ENCODE results near the gene NTNG2.

The NTNG2 gene

DNA sequence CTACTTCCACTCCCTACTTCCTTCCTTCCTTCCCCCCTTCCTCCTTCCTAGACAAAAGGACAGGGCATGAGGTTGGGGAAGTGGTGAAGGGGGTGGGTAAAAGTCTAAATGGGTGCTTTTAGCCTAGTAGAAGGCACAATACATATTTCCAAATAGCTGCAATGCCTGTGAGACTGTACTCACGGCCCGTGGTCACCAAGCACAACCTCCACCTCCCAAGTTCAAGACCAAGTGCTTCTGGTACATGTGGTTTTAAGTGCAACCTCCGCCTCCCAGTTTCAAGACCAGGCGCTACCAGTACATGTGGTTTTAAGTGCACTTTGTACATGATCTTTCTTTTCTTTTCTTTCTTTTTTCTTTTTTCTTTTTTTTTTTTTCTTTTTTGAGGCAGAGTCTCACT, 14.5 kb upstream of the NTNG2 start:
- FAIRE-seq (no peak), DNase-seq (ENCODE audit: insufficient read length, low spot score) (no peak)
- TF ChIP-seq, protein P1, sequence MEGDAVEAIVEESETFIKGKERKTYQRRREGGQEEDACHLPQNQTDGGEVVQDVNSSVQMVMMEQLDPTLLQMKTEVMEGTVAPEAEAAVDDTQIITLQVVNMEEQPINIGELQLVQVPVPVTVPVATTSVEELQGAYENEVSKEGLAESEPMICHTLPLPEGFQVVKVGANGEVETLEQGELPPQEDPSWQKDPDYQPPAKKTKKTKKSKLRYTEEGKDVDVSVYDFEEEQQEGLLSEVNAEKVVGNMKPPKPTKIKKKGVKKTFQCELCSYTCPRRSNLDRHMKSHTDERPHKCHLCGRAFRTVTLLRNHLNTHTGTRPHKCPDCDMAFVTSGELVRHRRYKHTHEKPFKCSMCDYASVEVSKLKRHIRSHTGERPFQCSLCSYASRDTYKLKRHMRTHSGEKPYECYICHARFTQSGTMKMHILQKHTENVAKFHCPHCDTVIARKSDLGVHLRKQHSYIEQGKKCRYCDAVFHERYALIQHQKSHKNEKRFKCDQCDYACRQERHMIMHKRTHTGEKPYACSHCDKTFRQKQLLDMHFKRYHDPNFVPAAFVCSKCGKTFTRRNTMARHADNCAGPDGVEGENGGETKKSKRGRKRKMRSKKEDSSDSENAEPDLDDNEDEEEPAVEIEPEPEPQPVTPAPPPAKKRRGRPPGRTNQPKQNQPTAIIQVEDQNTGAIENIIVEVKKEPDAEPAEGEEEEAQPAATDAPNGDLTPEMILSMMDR (IDR thresholded peaks at IDR 0.05; ENCODE audit: insufficient read depth, missing control alignments): no peak

DNA sequence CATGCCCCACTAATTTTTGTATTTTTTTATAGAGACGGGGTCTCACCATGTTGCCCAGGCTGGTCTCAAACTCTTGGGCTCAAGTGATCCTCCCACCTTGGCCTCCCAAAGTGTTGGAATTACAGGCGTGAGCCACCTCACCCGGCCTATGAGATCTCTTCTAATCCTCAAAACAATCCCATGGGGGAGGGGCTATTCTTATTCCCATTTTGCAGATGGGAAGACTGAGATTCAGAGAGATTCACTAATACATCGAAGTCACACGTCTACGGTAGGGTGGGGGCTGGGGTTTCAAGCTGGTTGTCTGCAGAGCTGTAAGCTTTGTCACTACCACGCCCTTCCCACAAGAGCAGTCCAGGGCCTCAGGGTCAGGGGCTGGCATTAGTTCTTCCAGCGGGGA, 14.0 kb upstream of the NTNG2 start:
- DNase-seq (ENCODE audit: insufficient read length, low spot score): no peak
- TF ChIP-seq, protein P1 (IDR thresholded peaks at IDR 0.05; ENCODE audit: insufficient read depth, missing control alignments): no peak
- no peak for FAIRE-seq

DNA sequence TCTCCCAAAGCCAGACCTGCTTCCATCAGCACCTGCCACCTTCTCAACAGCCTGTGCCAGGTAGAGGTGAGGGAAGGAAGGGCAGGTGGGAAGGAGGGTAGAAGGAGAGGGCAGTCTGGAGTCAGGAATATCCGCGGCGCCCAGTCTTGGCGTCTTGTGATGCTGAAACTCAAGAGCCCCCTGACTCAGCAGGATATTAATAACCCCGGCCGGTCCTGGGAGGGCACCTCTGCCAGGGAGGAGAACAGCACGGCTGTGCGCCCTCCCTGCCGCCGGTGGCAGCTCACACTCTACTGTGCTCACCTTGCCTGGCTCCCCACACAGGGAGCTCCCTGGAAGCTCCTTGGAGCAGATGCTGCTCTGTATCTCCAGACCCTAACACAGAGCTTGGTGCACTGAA, 11.6 kb upstream of the NTNG2 start:
- DNase-seq (ENCODE audit: insufficient read length, low spot score) (no peak), FAIRE-seq (no peak)
- TF ChIP-seq, protein P1 (IDR thresholded peaks at IDR 0.05; ENCODE audit: insufficient read depth, missing control alignments): no peak

DNA sequence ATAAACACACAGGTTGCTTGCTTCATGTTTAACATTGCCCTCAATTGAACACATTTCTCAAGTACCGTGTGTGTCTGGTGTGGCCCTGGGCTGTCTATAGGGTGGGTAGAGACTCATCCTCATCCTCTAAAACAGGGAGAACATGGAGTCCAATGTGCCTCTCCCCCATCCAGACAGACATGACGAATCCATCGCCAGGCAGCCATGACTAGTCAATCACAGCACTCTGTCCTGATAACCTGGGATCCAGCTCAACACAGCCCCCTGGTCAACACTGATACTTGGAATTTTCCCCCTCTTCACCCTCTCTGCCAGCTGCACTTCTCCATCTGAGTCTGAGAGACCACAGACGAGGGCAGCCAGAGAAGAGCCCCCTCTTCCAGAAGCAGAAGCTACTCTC, 10.7 kb upstream of the NTNG2 start:
- FAIRE-seq: no peak
- DNase-seq (ENCODE audit: insufficient read length, low spot score): no peak
- TF ChIP-seq, protein P1 (IDR thresholded peaks at IDR 0.05; ENCODE audit: insufficient read depth, missing control alignments): no peak

DNA sequence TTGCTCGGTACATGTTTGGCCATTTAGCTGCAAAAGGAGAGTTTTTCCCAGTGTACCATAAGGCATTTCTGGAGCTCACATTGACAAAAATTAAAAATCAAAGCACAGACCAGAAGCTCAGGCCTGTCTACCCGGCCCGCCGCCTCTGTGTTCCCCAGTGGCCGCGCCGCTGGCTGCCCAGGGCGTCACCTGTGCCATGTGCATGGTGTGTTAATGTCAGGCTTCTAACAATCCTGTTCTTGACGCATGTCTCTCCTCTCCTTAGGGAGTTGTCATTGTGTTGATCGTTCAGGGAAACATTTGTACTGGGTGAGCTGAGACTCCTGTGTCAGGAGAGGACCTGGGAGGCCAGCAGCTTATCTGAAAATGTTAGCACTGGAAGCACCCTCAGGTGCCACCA, 9.6 kb upstream of the NTNG2 start:
- FAIRE-seq: no peak
- DNase-seq (ENCODE audit: insufficient read length, low spot score): no peak

DNA sequence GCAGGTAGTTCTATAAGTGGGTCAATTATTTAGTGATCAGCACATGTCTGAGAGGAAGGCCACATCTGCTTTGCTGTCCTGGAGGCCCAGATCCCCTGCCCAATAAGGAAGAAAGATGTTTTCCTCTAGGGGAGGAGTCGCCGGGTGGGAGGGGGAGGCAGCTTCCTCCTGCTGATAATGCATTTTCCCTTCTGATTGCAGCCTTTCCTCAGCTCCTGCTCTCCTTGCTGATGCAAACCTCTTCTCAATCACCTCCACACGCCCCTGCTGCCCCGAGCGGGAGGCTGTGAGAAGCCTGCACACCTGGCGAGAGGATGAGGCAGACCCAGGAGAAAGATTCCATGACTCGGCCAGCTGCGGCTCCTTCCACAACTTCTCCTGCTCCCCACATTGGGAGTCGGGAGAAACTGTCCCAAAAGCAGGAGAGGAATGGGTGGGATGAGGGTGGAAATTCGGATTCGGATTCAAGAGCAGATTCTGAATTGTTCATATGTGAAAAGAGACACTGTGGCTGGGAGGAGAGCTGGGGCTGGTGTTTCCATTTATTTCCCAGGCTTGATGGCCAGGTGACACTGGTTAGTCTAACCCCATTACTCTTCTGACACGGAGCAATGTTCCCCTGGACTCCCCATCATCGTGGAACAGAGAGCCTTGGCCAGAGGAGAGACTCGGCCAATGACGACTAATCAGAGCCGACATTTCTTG, 6.8 kb upstream of the NTNG2 start:
- FAIRE-seq (no peak), DNase-seq (ENCODE audit: insufficient read length, low spot score) (no peak)
- TF ChIP-seq, protein P1 (IDR thresholded peaks at IDR 0.05; ENCODE audit: insufficient read depth, missing control alignments): no peak

More for the DNA sequence above, 9.6 kb upstream of the NTNG2 start:
- TF ChIP-seq, protein P1 (IDR thresholded peaks at IDR 0.05; ENCODE audit: insufficient read depth, missing control alignments): no peak

DNA sequence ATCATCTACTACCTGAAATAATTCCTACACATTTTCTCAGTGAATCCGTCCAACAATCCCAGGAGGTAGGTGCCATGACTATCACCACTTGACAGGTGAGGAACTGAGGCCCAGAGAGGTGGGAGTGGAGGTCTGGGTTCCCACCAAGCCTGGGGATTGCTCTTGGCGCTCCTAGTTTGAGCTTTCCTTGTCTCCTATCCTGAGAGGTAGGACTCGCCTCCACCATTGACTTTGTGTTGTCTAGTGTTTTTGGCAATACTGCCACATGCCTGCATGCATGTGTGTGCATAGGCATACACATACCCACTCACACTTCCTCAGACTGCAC, 6.3 kb upstream of the NTNG2 start:
- FAIRE-seq (no peak), DNase-seq (ENCODE audit: insufficient read length, low spot score) (no peak)
- TF ChIP-seq, protein P1 (IDR thresholded peaks at IDR 0.05; ENCODE audit: insufficient read depth, missing control alignments): no peak
